Hepatocyte (in vitro differentiated cells): ENCODE results near the gene FNDC3B. TPM values are rescaled to one million over a fixed set of nuclear protein-coding genes. Genes with fewer than 3 reads are reported as not detected.

Source experiments
- DNase-seq: peaks from one replicate; pipeline ENCODE4 v3.0.0-alpha.2; 2016; ENCODE audit warnings: low spot score
- H2AFZ ChIP-seq: fragments of 200-600 bp; sonication (generic); 2 replicates; pipeline ENCODE4 v1.6.0; 2016; ENCODE audit warnings: antibody characterized with exemption, mild to moderate bottlenecking
- H3K27ac ChIP-seq: fragments of 200-600 bp; sonication (generic); 2 replicates; pipeline ENCODE4 v1.5.1; 2016; ENCODE audit warnings: mild to moderate bottlenecking
- H3K27me3 ChIP-seq: fragments of 200-600 bp; sonication (generic); 2 replicates; pipeline ENCODE4 v1.6.1; 2016
- H3K36me3 ChIP-seq: fragments of 200-600 bp; sonication (generic); replicated peaks from 2 replicates; pipeline ENCODE4 v1.5.1; 2016; ENCODE audit warnings: low read depth; ENCODE audit not compliant: insufficient read depth
- H3K4me1 ChIP-seq: fragments of 200-600 bp; sonication (generic); 2 replicates; pipeline ENCODE4 v1.5.1; 2016; ENCODE audit warnings: mild to moderate bottlenecking, moderate library complexity; ENCODE audit not compliant: insufficient read depth
- H3K4me2 ChIP-seq: fragments of 200-600 bp; sonication (generic); 2 replicates; pipeline ENCODE4 v1.6.0; 2016
- H3K4me3 ChIP-seq: fragments of 200-600 bp; sonication (generic); 2 replicates; pipeline ENCODE4 v1.5.1; 2016; ENCODE audit warnings: mild to moderate bottlenecking
- H3K79me2 ChIP-seq: fragments of 200-600 bp; sonication (generic); 2 replicates; pipeline ENCODE4 v1.6.0; 2017; ENCODE audit warnings: mild to moderate bottlenecking
- H3K9me2 ChIP-seq: fragments of 200-600 bp; sonication (generic); replicated peaks from 2 replicates; pipeline ENCODE4 v1.6.0; 2017; ENCODE audit warnings: mild to moderate bottlenecking; ENCODE audit not compliant: insufficient read depth
- H3K9me3 ChIP-seq: fragments of 200-600 bp; sonication (generic); 2 replicates; pipeline ENCODE4 v1.5.1; 2016; ENCODE audit warnings: low read depth, mild to moderate bottlenecking
- H4K20me1 ChIP-seq: fragments of 200-600 bp; sonication (generic); 2 replicates; pipeline ENCODE4 v1.6.0; 2016; ENCODE audit warnings: mild to moderate bottlenecking; ENCODE audit not compliant: insufficient read depth, poor library complexity, severe bottlenecking
- CTCF ChIP-seq: fragments of 200-600 bp; sonication (generic); IDR thresholded peaks from 2 replicates; pipeline ENCODE4 v1.5.1; 2016; ENCODE audit warnings: antibody characterized with exemption, mild to moderate bottlenecking; ENCODE audit not compliant: poor library complexity
- EZH2 ChIP-seq: fragments of 200-600 bp; sonication (generic); IDR thresholded peaks from 2 replicates; pipeline ENCODE4 v1.6.1; 2016; ENCODE audit warnings: antibody characterized with exemption, mild to moderate bottlenecking, borderline replicate concordance
- EZH2phosphoT487 ChIP-seq: fragments of 200-600 bp; sonication (generic); IDR thresholded peaks from one replicate; pipeline ENCODE4 v1.6.1; 2018; ENCODE audit warnings: antibody characterized with exemption, mild to moderate bottlenecking, low read depth, moderate library complexity; ENCODE audit not compliant: unreplicated experiment, severe bottlenecking
- WGBS: methylation state at CpG from one replicate; pipeline ENCODE4 v1.1.6; 2016; ENCODE audit warnings: low lambda C conversion rate; ENCODE audit errors: missing lambda C conversion rate; 5-methylcytosine and 5-hydroxymethylcytosine counted together
- polyA plus RNA-seq: library from polyadenylated mRNA; unstranded; fragments of >200 nt; fragmentation: Nextera tagmentation; extraction: Ambion mirVana; gene quantifications from 2 replicates; pipeline ENCODE4 v1.2.1, GENCODE V29; 2016
- total RNA-seq: library from RNA; depleted of rRNA; stranded (reverse); fragments of >200 nt; gene quantifications from 2 replicates; pipeline ENCODE4 v1.2.3, GENCODE V29; 2014

Gene FNDC3B
- total and polyA plus RNA-seq, 2 experiments from 2014 or later = 61.2 to 113 TPM

- DNase-seq = no peak
Observed at GRCh38 chr3:172314591-172315160, 275.3 kb downstream of the FNDC3B start.

GRCh38 chr3:172315401-172316091 is 276.2 kb downstream of the FNDC3B start:
- peak; percentile 67 for DNase-seq

More at GRCh38 chr3:172314591-172315160, 275.3 kb downstream of the FNDC3B start:
- no peak overlapping the region for H3K4me3 ChIP-seq
- H3K36me3 ChIP-seq = no peaks in the 10 kb centered on the region
- no peaks in the 10 kb centered on the region for H3K27me3 ChIP-seq
- H3K4me1 ChIP-seq = peaks cover 20% of the 10 kb centered on the region
- TF ChIP-seq CTCF (no peak), EZH2 (no peak), EZH2phosphoT487 (no peak)
- H3K27ac ChIP-seq = peak overlapping the region; percentile 93
- no peak overlapping the region for H2AFZ ChIP-seq
- no peaks in the 10 kb centered on the region for H3K9me2 ChIP-seq
- H3K4me2 ChIP-seq = no peak overlapping the region
- H3K79me2 ChIP-seq = peaks cover 11% of the 10 kb centered on the region
- H3K9me3 ChIP-seq = no peaks in the 10 kb centered on the region
- peaks cover 3% of the 10 kb centered on the region for H4K20me1 ChIP-seq
- 91% methylated on average over 8 of the region's 8 CpGs for WGBS

GRCh38 chr3:172316758-172317157 is 277.4 kb downstream of the FNDC3B start:
- no peak for DNase-seq
- Histone ChIP-seq H2AFZ (no peak overlapping the region), H3K36me3 (no peaks in the 10 kb centered on the region), H3K4me3 (no peak overlapping the region), H3K27ac (peak overlapping the region; percentile 93), H3K27me3 (no peaks in the 10 kb centered on the region), H4K20me1 (peaks cover 3% of the 10 kb centered on the region), H3K9me3 (no peaks in the 10 kb centered on the region), H3K4me2 (no peak overlapping the region), H3K9me2 (no peaks in the 10 kb centered on the region), H3K4me1 (peaks cover 20% of the 10 kb centered on the region), H3K79me2 (peaks cover 19% of the 10 kb centered on the region)
- TF ChIP-seq CTCF = no peak
- 94% methylated on average over 4 of the region's 4 CpGs for WGBS

More at GRCh38 chr3:172315401-172316091, 276.2 kb downstream of the FNDC3B start:
- Histone ChIP-seq H3K4me2 (peak overlapping the region; percentile 47), H3K79me2 (peaks cover 16% of the 10 kb centered on the region), H3K36me3 (no peaks in the 10 kb centered on the region), H3K4me3 (no peak overlapping the region), H3K4me1 (peaks cover 20% of the 10 kb centered on the region), H3K9me2 (no peaks in the 10 kb centered on the region), H2AFZ (no peak overlapping the region), H3K27ac (peak overlapping the region; percentile 93), H3K9me3 (no peaks in the 10 kb centered on the region), H3K27me3 (no peaks in the 10 kb centered on the region), H4K20me1 (peaks cover 3% of the 10 kb centered on the region)
- WGBS = 63% methylated on average over 11 of the region's 11 CpGs
- TF ChIP-seq EZH2 = no peak
- no peak for TF ChIP-seq CTCF
- no peak for TF ChIP-seq EZH2phosphoT487
